ENCODE results near the gene TOGARAM1. TPM values are rescaled to one million over a fixed set of nuclear protein-coding genes. Genes with fewer than 3 reads are reported as not detected.
"Not testable (repeated sequence)": the region's sequence is repeated elsewhere in the genome, so short reads cannot be mapped to it uniquely, and the experiment has no call there.

The TOGARAM1 gene
- total RNA-seq, 4 donors from 2014 or later, result 13.5 to 23.6 (median 17.9) TPM

DNA sequence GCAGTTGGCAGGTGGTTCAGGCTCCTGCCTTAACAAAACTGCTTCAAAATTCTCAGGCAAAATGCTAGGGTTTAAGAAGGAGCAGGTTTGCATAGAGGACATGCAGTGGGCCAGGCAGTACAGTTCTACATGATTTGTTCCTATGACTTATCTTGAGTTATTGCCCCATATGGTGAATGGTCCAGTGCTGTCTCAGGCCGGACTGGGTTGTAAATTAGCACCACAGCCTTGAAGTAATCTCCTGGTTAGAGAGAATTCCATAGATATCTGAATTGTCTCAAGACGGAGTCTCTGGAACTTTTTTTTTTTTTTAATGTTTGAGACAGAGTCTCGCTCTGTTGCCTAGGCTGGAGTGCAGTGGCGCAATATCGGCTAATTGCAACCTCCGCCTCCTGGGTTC is 110.1 kb downstream of the TOGARAM1 start:
- Histone ChIP-seq H3K4me3 (no peak overlapping the region), H3K36me3 (peaks cover 0 to 8% (median 3%) of the 10 kb centered on the region in 4 donors), H3K27me3 (no peaks in the 10 kb centered on the region), H3K4me1 (no peaks in the 10 kb centered on the region), H3K9me3 (no peaks in the 10 kb centered on the region), H3K27ac (no peak overlapping the region)
- TF ChIP-seq, protein P1, sequence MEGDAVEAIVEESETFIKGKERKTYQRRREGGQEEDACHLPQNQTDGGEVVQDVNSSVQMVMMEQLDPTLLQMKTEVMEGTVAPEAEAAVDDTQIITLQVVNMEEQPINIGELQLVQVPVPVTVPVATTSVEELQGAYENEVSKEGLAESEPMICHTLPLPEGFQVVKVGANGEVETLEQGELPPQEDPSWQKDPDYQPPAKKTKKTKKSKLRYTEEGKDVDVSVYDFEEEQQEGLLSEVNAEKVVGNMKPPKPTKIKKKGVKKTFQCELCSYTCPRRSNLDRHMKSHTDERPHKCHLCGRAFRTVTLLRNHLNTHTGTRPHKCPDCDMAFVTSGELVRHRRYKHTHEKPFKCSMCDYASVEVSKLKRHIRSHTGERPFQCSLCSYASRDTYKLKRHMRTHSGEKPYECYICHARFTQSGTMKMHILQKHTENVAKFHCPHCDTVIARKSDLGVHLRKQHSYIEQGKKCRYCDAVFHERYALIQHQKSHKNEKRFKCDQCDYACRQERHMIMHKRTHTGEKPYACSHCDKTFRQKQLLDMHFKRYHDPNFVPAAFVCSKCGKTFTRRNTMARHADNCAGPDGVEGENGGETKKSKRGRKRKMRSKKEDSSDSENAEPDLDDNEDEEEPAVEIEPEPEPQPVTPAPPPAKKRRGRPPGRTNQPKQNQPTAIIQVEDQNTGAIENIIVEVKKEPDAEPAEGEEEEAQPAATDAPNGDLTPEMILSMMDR (IDR thresholded peaks at IDR 0.05), result no peak
- TF ChIP-seq POLR2AphosphoS5 (IDR thresholded peaks at IDR 0.05), result no peak
- no peak for DNase-seq
- 93 to 100% methylated on average over 1 to 6 of the region's 6 CpGs for WGBS, 2 donors (ENCODE audit: low coverage in 1 of 2)
- in situ Hi-C loops (cut with MboI; ENCODE audit: low pct_ligation_motif_present in 1 of 4, low pct_unique_long_range_greater_than_20kb in 1 of 4, low sequenced_read_pairs in 3 of 4) (loop anchor here in 1 of 4 donors (10.0 kb wide), 1 partner anchor 107 kb away; the partner anchor contains the start of genes KLHL28 and TOGARAM1), intact Hi-C loops (cut with DNase I; ENCODE audit: low total_unique reads) (no loop called here)

GRCh38 chr14:45073231-45073879 is 111.4 kb downstream of the TOGARAM1 start:
- intact Hi-C loops (cut with DNase I; ENCODE audit: low total_unique reads), result no loop called here
- no peak overlapping the region for H3K27ac ChIP-seq
- WGBS, 2 donors (ENCODE audit: low coverage in 1 of 2), result 76% methylated on average over 5 of the region's 5 CpGs
- in situ Hi-C loops (cut with MboI; ENCODE audit: low pct_ligation_motif_present in 1 of 4, low pct_unique_long_range_greater_than_20kb in 1 of 4, low sequenced_read_pairs in 3 of 4), result loop anchor here in 1 of 4 donors (10.0 kb wide), 1 partner anchor 109 kb away; the partner anchor contains the start of genes KLHL28 and TOGARAM1
- no peak overlapping the region for H3K4me3 ChIP-seq
- no peaks in the 10 kb centered on the region for H3K4me1 ChIP-seq
- peaks cover 0 to 8% (median 3%) of the 10 kb centered on the region in 4 donors for H3K36me3 ChIP-seq
- TF ChIP-seq, protein P1 (IDR thresholded peaks at IDR 0.05), result no peak
- TF ChIP-seq EP300 (IDR thresholded peaks at IDR 0.05; ENCODE audit: low read depth) (no peak), POLR2AphosphoS5 (IDR thresholded peaks at IDR 0.05) (no peak), POLR2A (IDR thresholded peaks at IDR 0.05) (no peak)
- no peak for DNase-seq
- no peaks in the 10 kb centered on the region for H3K9me3 ChIP-seq
- H3K27me3 ChIP-seq, result no peaks in the 10 kb centered on the region

GRCh38 chr14:45078323-45078722 is 116.3 kb downstream of the TOGARAM1 start:
- intact Hi-C loops (cut with DNase I; ENCODE audit: low total_unique reads), result no loop called here
- H3K4me3 ChIP-seq, result no peak overlapping the region
- peaks cover 0 to 6% (median 2%) of the 10 kb centered on the region in 4 donors for H3K4me1 ChIP-seq
- TF ChIP-seq POLR2AphosphoS5 (IDR thresholded peaks at IDR 0.05) (no peak), POLR2A (IDR thresholded peaks at IDR 0.05) (no peak), EP300 (IDR thresholded peaks at IDR 0.05; ENCODE audit: low read depth) (no peak)
- TF ChIP-seq, protein P1 (IDR thresholded peaks at IDR 0.05), result no peak
- H3K27ac ChIP-seq, result no peak overlapping the region
- no peak for DNase-seq
- in situ Hi-C loops (cut with MboI; ENCODE audit: low pct_ligation_motif_present in 1 of 4, low pct_unique_long_range_greater_than_20kb in 1 of 4, low sequenced_read_pairs in 3 of 4), result loop anchor here in 1 of 4 donors (10.0 kb wide), 1 partner anchor 114 kb away; the partner anchor contains the start of genes KLHL28 and TOGARAM1
- no peaks in the 10 kb centered on the region for H3K27me3 ChIP-seq
- H3K9me3 ChIP-seq, result no peaks in the 10 kb centered on the region
- peaks cover 0 to 5% (median 0%) of the 10 kb centered on the region in 4 donors for H3K36me3 ChIP-seq
- WGBS, 2 donors (ENCODE audit: low coverage in 1 of 2), result 90 to 100% methylated on average over 1 of the region's 1 CpG

GRCh38 chr14:45080416-45080968 is 118.5 kb downstream of the TOGARAM1 start:
- H3K27ac ChIP-seq; DNase-seq; H3K36me3 ChIP-seq; in situ Hi-C loops (cut with MboI; ENCODE audit: low pct_ligation_motif_present in 1 of 4, low pct_unique_long_range_greater_than_20kb in 1 of 4, low sequenced_read_pairs in 3 of 4); H3K9me3 ChIP-seq; intact Hi-C loops (cut with DNase I; ENCODE audit: low total_unique reads); H3K4me3 ChIP-seq; H3K27me3 ChIP-seq: not testable (repeated sequence)
- H3K4me1 ChIP-seq, result peaks cover 5 to 19% (median 14%) of the 10 kb centered on the region in 4 donors
- 96% methylated on average over 27 of the region's 40 CpGs; no CpG with 5 or more reads in 1 of the 2 donors for WGBS, 2 donors (ENCODE audit: low coverage in 1 of 2)

GRCh38 chr14:45081096-45081495 is 119.1 kb downstream of the TOGARAM1 start:
- H3K9me3 ChIP-seq; in situ Hi-C loops (cut with MboI; ENCODE audit: low pct_ligation_motif_present in 1 of 4, low pct_unique_long_range_greater_than_20kb in 1 of 4, low sequenced_read_pairs in 3 of 4); H3K4me3 ChIP-seq; H3K36me3 ChIP-seq; intact Hi-C loops (cut with DNase I; ENCODE audit: low total_unique reads); DNase-seq; H3K27me3 ChIP-seq; H3K27ac ChIP-seq: not testable (repeated sequence)
- peaks cover 11 to 25% (median 20%) of the 10 kb centered on the region in 4 donors for H3K4me1 ChIP-seq
- 98 to 100% methylated on average over 3 of the region's 3 CpGs for WGBS, 2 donors (ENCODE audit: low coverage in 1 of 2)
